Central memory CD8-positive, alpha-beta T cell (primary cell): ENCODE measurements around the gene TRPM5.

ENCODE experiments used
- ATAC-seq: fragments of 150-1000 bp; cut with Tn5 transposase; replicated peaks from 2 replicates; pipeline ENCODE4 v1.10.0; 2022; ENCODE audit warnings: mild to moderate bottlenecking, moderate FRiP score, moderate number of reproducible peaks; ENCODE audit not compliant: poor library complexity, severe bottlenecking; ENCODE audit errors: extremely low read depth
- DNase-seq, 2 donors: peaks; one replicate each; pipeline ENCODE4 v3.0.0; 2021; ENCODE audit warnings: low spot score in 2 of 2
- H3K27ac Mint-ChIP-seq: one replicate; pipeline ENCODE4 v1.8.0; 2022; ENCODE audit warnings: low read depth, mild to moderate bottlenecking, moderate library complexity, mixed read lengths
- H3K27me3 Mint-ChIP-seq: one replicate; pipeline ENCODE4 v1.8.0; 2022; ENCODE audit warnings: mixed read lengths
- H3K36me3 Mint-ChIP-seq: one replicate; pipeline ENCODE4 v1.8.0; 2022; ENCODE audit warnings: mild to moderate bottlenecking, moderate library complexity, mixed read lengths; ENCODE audit not compliant: insufficient read depth
- H3K4me1 Mint-ChIP-seq: one replicate; pipeline ENCODE4 v1.8.0; 2022; ENCODE audit warnings: mixed read lengths
- H3K4me3 Mint-ChIP-seq: one replicate; pipeline ENCODE4 v1.8.0; 2022; ENCODE audit warnings: mild to moderate bottlenecking, moderate library complexity, mixed read lengths
- H3K9me3 Mint-ChIP-seq: one replicate; pipeline ENCODE4 v1.8.0; 2022; ENCODE audit warnings: mixed read lengths

Gene TRPM5

GRCh38 chr11:2435288-2436012 is 8.9 kb downstream of the TRPM5 start:
- ATAC-seq (no peak), DNase-seq (no peak)
- no peaks in the 10 kb centered on the region for H3K4me1 Mint-ChIP-seq
- H3K9me3 Mint-ChIP-seq, result no peaks in the 10 kb centered on the region
- H3K36me3 Mint-ChIP-seq, result peaks cover 3% of the 10 kb centered on the region
- no peak overlapping the region for H3K27ac Mint-ChIP-seq
- no peaks in the 10 kb centered on the region for H3K27me3 Mint-ChIP-seq
- H3K4me3 Mint-ChIP-seq, result no peak overlapping the region

GRCh38 chr11:2434506-2435255 is 9.6 kb downstream of the TRPM5 start:
- Mint-ChIP-seq H3K9me3 (no peaks in the 10 kb centered on the region), H3K27ac (no peak overlapping the region), H3K4me3 (no peak overlapping the region), H3K4me1 (no peaks in the 10 kb centered on the region), H3K36me3 (peaks cover 3% of the 10 kb centered on the region), H3K27me3 (no peaks in the 10 kb centered on the region)
- no peak for ATAC-seq
- DNase-seq, result no peak

DNA sequence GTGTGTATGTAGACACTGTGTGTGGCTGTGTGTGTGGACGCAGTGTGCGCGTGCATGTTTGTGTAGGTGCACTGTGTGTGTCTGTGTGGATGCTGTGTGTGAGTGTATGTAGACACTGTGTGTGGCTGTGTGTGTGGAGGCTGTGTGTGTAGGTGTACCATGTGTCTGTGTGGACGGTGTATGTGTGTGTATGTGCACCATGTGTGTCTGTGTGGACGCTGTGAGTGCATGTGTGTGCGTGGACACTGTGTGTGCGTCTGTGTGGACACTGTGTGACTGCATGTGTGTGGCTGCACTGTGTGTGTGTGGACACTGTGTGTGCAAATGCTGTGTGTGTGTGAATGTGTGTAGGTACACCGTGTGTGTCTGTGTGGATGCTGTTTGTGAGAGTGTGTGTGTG is 10.3 kb downstream of the TRPM5 start:
- DNase-seq, result no peak
- H3K9me3 Mint-ChIP-seq, result no peaks in the 10 kb centered on the region
- no peaks in the 10 kb centered on the region for H3K4me1 Mint-ChIP-seq
- H3K27ac Mint-ChIP-seq, result no peak overlapping the region
- no peaks in the 10 kb centered on the region for H3K27me3 Mint-ChIP-seq
- no peak overlapping the region for H3K4me3 Mint-ChIP-seq
- H3K36me3 Mint-ChIP-seq, result peaks cover 3% of the 10 kb centered on the region
- no peak for ATAC-seq

DNA sequence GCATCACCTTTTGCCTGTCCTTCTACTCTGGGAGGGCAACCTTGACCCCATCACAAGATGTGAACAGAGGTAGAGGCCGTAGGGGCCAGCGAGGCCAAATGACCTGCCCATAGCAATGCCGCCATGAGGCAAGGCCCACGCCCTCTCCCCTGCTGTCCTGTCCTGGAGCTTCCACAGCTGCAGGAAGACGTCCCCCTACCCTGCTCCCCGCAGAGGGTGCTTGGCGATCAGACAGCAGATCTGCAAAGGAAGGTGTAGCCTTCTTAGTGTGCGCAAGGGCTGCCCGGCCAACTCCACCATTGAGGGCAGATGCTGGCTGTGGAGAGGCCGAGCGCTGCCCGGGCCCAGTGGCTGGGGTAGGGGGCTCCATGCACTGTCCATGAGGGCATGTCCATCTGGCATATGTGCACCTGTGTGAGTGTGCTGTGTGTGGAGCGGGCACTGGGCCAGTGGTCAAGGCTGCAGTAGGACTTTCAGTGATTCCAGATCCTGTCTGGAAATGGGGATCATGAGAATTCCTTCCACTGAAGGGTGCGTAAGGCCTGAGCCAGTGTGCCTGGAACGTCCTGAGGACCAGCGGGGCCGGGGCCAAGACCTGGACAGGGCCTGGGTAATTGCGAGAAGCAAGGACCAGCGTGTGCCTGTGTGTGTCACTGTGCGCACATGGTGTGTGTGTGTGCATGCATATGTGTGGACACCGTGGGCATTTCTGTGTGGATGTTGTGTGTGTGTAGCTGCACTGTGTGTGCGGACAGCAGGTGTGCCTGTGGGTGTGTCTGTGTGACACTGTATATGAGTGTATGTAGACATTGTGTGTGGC is 11.0 kb downstream of the TRPM5 start:
- Mint-ChIP-seq H3K27ac (no peak overlapping the region), H3K27me3 (no peaks in the 10 kb centered on the region)
- DNase-seq, result no peak

DNA sequence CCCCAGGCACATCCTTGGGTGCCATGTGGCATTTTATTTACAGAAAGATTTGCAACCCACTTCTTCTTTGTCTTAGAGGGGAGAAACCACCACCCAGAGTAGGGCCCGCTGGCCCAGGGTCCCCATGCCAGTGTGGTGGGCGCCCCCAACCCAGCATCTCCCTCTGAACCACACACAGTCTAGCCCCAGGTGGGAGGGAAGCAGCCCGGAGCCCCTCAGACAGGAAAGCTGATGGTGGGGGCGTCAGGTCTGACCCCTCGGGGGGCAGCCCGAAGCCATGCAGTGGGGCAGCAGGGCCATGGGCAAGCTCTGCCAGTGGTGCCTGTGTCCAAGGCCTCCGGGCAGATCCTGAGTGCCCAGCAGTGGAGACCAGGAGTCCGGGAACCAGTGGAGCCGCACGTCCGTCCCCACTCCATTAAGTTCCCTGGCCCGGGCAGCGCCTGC is 11.7 kb downstream of the TRPM5 start:
- Mint-ChIP-seq H3K36me3 (peaks cover 3% of the 10 kb centered on the region), H3K9me3 (no peaks in the 10 kb centered on the region), H3K27ac (no peak overlapping the region), H3K4me3 (no peak overlapping the region), H3K27me3 (no peaks in the 10 kb centered on the region), H3K4me1 (no peaks in the 10 kb centered on the region)
- ATAC-seq (no peak), DNase-seq (no peak)

More for the DNA sequence above, 11.0 kb downstream of the TRPM5 start:
- ATAC-seq, result no peak
- H3K4me3 Mint-ChIP-seq, result no peak overlapping the region
- H3K36me3 Mint-ChIP-seq, result peaks cover 3% of the 10 kb centered on the region
- no peaks in the 10 kb centered on the region for H3K9me3 Mint-ChIP-seq
- no peaks in the 10 kb centered on the region for H3K4me1 Mint-ChIP-seq

DNA sequence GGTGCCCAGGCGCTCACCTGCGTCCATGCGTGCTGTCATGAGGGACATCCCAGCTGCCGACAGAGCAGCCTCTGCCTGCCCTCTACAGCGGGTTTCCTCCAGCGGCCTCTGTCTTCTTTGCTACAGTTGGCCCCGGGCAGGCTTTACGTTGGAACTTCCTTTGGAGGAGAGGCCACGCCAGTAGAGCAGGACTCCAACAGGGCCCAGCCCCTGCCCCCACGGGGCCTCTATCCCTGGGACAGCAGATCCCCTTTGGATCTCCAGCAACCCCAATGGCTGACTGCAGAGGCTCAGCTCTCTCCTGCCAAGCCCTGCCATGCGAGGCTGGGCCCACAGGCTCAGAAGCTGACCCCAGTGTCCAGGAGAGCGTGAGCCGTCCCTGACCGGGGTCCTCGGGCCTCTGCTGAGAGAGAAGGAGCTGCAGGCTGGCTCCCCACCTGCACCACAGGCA is 12.1 kb downstream of the TRPM5 start:
- ATAC-seq (no peak), DNase-seq (no peak)
- H3K9me3 Mint-ChIP-seq, result no peaks in the 10 kb centered on the region
- H3K27me3 Mint-ChIP-seq, result no peaks in the 10 kb centered on the region
- H3K36me3 Mint-ChIP-seq, result peaks cover 3% of the 10 kb centered on the region
- H3K4me1 Mint-ChIP-seq, result no peaks in the 10 kb centered on the region
- no peak overlapping the region for H3K27ac Mint-ChIP-seq
- no peak overlapping the region for H3K4me3 Mint-ChIP-seq

DNA sequence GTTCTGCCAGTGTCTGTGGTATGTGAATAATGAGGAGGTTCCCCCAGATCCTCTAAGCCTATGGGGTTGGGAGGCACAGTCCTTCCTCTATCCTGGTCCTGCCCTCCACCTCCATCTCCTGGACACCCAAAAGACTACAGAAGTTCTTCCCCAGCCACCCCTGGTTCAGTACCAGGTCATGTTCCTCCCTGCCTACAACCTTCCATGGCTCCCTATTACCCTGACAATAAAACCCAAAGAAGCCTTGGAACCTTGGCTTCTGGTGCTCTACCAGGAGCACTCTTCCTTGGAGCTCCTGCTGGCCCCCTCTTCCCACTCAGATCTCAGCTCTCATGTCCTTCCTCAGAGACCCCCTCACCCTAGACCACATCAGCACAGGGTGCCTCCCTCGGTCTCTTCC is 12.9 kb downstream of the TRPM5 start:
- no peaks in the 10 kb centered on the region for H3K4me1 Mint-ChIP-seq
- H3K27me3 Mint-ChIP-seq, result no peaks in the 10 kb centered on the region
- ATAC-seq (no peak), DNase-seq (no peak)
- H3K4me3 Mint-ChIP-seq, result no peak overlapping the region
- peak overlapping the region; percentile 49 for H3K27ac Mint-ChIP-seq
- peaks cover 3% of the 10 kb centered on the region for H3K36me3 Mint-ChIP-seq
- H3K9me3 Mint-ChIP-seq, result no peaks in the 10 kb centered on the region

DNA sequence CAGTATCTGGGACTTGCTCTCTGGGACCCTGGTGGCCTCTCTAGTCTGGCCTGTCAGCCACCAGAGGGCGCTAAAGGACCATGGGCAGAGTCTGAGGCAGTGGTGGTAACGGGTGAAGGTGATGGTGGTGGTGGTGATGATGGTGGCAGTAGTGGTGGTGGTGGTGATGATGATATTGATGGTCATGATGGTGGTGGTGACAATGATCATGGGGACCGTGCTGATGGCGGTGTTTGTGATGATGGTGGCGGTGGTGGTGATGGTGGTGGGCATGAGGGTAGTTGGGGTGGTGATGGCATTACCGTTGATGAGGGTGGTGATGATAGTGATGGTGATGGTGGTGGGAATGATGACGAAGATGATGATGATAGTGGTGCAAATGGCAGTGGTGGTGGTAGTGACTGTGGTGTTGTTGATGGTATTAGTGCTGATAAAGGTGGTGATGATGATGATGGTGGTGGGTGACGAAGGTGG is 16.0 kb downstream of the TRPM5 start:
- no peaks in the 10 kb centered on the region for H3K9me3 Mint-ChIP-seq
- H3K4me1 Mint-ChIP-seq, result no peaks in the 10 kb centered on the region

DNA sequence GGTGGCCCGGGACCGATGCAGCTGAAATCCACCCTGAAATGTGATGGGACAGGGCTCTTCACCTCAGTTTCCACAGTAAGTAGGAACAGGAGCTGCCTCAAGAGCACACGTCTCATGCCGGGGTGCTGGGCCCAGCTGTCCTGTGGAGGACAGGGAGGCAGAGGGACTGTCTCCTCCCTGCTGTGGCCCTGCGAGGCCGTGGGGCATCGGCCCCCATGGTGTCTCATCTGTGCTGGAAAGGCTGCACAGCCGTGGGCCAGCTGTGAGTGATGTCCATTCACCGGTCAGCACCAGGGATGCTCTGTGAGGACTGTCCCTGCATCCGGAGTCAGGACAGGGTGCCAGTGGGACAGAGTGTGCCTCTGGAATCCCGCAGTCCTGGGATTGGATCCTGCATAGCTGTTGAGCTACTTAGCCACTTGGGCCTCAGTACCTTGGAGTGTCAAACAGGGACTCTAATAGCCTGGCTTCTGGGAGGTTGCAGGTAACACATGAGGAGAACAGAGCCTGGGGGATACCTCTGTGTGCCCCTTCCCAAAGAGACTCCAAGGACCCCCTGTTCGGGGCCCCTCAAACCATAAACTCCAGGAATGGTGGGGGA is 16.5 kb downstream of the TRPM5 start:
- H3K36me3 Mint-ChIP-seq, result peaks cover 3% of the 10 kb centered on the region
- H3K4me1 Mint-ChIP-seq, result no peaks in the 10 kb centered on the region
- no peak for DNase-seq
- no peaks in the 10 kb centered on the region for H3K27me3 Mint-ChIP-seq
- ATAC-seq, result no peak
- no peaks in the 10 kb centered on the region for H3K9me3 Mint-ChIP-seq
- no peak overlapping the region for H3K4me3 Mint-ChIP-seq
- no peak overlapping the region for H3K27ac Mint-ChIP-seq

More for the DNA sequence above, 16.0 kb downstream of the TRPM5 start:
- Mint-ChIP-seq H3K4me3 (no peak overlapping the region), H3K27ac (no peak overlapping the region), H3K36me3 (peaks cover 3% of the 10 kb centered on the region), H3K27me3 (no peaks in the 10 kb centered on the region)
- ATAC-seq (peak; percentile 80), DNase-seq (peak; percentile 77 to 90)

DNA sequence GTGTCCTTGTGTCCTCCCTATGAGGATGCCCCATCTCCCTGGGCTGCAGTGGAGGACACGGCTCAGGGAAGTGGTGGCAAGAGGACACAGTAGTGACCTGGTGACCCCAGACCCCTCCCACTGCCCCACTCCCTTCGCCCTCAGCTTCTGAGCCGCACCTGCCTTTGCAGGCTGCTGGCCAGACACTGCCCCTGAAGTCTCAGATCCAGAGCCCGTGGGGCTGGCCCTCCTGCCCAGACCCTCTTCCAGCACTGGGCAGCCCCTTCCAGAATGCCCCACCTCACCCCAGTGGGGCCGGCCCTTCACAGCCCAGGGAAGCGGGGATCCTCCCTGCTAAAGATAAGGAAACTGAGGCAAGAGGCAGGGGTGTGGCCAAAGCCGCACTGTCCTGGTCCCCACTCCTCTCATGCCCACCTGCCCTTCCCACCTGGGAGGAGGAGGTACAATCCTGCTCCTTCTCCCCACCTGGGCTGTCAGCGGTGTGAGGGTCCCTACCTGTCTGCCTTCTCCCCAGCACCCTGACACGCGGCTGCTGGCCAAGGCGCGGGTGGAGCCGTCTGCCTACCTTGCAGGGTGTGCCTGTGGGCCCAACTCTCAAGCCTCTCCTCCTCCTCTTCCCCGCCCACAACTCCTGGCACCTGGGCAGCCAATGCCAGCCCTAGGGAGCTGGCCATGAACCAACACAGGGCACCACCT is 17.3 kb downstream of the TRPM5 start:
- no peak for ATAC-seq
- Mint-ChIP-seq H3K27me3 (no peaks in the 10 kb centered on the region), H3K4me1 (no peaks in the 10 kb centered on the region), H3K36me3 (peaks cover 3% of the 10 kb centered on the region), H3K4me3 (no peak overlapping the region), H3K9me3 (no peaks in the 10 kb centered on the region), H3K27ac (no peak overlapping the region)
- no peak for DNase-seq

- no peaks in the 10 kb centered on the region for H3K4me1 Mint-ChIP-seq
- DNase-seq, result no peak
- H3K9me3 Mint-ChIP-seq, result no peaks in the 10 kb centered on the region
- no peaks in the 10 kb centered on the region for H3K36me3 Mint-ChIP-seq
- H3K27ac Mint-ChIP-seq, result no peak overlapping the region
- no peak for ATAC-seq
- H3K4me3 Mint-ChIP-seq, result no peak overlapping the region
- H3K27me3 Mint-ChIP-seq, result no peaks in the 10 kb centered on the region
Observed at GRCh38 chr11:2426221-2426620, 18.1 kb downstream of the TRPM5 start.

DNA sequence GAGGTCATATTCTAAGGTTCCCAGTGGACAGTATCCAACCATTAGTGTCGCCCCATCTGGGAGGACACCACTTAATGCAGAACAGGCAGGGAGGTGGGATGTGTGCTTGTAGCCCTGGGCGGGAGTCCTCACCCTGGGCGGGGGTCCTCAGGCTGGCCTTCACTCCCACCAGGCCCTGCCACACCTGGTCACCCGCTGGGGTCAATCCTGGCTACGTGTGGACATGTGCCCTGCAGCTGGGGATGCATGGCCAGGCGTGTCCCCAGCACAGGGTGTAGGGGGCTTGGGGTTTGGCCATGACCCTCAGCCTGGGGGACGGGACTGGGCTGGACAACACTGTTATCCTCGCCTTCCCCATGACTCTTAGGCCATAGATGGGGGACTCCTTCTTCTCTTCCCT is 18.8 kb downstream of the TRPM5 start:
- H3K4me1 Mint-ChIP-seq, result no peaks in the 10 kb centered on the region
- H3K4me3 Mint-ChIP-seq, result no peak overlapping the region
- no peaks in the 10 kb centered on the region for H3K9me3 Mint-ChIP-seq
- no peaks in the 10 kb centered on the region for H3K36me3 Mint-ChIP-seq
- H3K27me3 Mint-ChIP-seq, result no peaks in the 10 kb centered on the region
- ATAC-seq (no peak), DNase-seq (no peak)
- no peak overlapping the region for H3K27ac Mint-ChIP-seq
